Stimulated activated CD4-positive, alpha-beta T cell treated with anti-CD3 and anti-CD28 coated beads, Interleukin-2, amount 100 ng/mL, for 4 hours (primary cell): ENCODE measurements around the gene MTMR12.

Experiments used
- DNase-seq: peaks from one replicate; pipeline ENCODE4 v3.0.0-alpha.2; 2020; ENCODE audit warnings: low read depth

The MTMR12 gene, protein sequence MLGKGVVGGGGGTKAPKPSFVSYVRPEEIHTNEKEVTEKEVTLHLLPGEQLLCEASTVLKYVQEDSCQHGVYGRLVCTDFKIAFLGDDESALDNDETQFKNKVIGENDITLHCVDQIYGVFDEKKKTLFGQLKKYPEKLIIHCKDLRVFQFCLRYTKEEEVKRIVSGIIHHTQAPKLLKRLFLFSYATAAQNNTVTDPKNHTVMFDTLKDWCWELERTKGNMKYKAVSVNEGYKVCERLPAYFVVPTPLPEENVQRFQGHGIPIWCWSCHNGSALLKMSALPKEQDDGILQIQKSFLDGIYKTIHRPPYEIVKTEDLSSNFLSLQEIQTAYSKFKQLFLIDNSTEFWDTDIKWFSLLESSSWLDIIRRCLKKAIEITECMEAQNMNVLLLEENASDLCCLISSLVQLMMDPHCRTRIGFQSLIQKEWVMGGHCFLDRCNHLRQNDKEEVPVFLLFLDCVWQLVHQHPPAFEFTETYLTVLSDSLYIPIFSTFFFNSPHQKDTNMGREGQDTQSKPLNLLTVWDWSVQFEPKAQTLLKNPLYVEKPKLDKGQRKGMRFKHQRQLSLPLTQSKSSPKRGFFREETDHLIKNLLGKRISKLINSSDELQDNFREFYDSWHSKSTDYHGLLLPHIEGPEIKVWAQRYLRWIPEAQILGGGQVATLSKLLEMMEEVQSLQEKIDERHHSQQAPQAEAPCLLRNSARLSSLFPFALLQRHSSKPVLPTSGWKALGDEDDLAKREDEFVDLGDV

DNA sequence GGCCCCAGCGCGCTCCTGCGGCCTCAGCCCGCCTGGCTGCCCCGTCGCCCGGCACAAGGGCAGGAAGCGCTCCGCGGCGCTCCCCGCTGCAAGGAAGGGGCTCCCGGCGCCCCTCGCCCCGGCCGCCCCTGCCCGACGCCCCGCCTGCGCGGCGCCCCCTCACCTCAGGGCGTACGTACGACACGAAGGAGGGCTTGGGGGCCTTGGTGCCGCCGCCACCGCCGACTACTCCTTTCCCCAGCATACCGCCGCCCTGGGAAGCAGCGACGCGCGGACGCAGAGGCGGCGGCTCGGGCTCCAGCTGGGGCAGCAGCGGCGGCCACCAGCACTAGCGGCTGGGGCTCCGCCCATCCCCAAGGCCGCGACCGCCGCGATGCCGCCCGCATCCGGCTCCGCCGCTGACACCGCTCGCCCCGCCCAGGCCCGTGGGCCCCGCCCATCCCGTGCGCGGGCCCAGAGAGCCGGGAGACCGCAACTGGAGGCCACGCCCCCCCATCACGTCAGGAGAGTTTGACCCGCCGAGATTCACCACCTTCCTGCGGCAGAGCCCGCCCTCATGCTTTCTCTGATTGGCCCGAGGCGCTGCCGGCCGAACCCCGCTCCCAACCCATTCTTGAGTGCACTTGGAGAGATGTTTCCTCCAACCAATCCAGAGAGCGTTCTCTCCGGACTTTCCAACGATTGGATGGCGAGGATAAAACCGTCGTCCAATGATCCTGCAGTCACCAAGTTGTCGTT lies at the start of gene MTMR12:
Gene MTMR12 (minus strand): TSS at position 345 of the 738 bp plus-strand sequence. CDS start 101 bp downstream, at position 244.
- peak; percentile 99 for DNase-seq

DNA sequence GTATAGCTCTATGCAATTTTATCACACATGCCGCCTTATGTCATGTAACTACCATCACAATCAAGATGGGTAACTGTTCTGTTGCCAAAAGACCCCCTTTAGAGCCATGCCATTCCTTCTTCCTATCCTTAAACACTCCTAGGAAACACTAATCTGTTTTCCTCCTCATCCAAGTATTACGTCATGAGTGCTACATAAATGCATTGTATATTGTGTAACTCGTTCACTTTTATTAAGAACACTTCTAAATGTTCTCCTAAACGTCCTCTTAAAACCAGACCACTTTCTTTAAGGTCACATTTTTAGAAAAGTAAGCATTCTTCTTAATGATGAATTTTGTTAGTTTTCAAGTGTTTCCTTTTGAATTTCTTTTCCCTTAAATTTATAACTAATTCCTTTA lies 49.8 kb upstream of the MTMR12 start:
- DNase-seq = no peak

DNA sequence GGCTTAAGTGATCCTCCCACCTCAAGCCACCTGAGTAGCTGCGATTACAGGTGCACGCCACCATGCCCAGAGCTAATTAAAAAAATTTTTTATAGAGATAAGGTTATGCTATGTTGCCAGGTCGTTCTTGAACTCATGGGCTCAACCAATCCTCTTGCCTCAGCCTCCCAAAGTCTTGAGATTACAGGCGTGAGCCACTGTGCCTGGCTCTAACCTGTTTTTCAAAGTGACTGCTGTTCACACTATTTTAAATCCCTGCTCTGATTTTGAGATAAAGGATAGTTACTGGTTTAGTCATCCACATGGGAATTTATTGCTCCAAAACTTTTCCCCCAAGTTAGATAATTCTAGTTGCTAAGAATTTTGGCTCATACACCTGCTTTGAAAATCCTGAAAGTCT lies 48.2 kb upstream of the MTMR12 start:
- no peak for DNase-seq

DNA sequence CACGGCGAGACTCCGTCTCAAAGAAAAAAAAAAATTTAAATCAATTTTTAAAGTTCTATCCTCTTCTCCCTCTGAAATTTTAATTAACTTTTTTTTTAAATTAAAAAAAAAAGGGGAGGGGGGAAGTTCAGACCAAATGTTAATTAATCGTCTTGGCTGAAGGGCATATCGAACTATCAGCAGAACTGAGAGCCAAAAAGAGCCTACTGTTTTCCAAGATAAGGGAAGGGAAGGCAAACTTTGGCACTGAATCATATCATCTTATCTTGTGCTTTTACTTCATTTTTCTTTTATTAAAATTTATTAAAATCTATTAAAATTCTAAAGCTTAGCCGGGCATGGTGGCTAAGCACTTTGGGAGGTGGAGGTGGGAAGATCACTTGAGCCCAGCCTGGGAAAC lies 45.9 kb upstream of the MTMR12 start:
- DNase-seq = no peak

DNA sequence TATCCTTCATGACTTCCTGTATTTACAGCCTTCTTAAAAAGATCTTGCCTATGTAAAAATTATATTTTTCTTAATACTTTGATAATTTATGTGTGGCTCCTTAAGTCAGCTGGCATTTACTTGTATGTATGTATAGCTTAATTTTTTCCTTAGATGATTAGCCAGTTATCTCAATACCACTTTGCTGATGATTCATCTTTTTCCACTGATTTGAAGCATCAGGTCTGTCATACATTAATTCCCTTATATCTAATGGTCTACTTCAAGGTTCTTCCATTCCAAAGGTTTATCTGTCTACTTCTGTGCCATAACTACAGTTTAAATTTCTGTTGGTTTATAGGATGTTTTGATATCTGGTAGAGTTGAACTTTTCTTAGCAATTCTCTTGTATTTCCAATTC lies 44.9 kb upstream of the MTMR12 start:
- DNase-seq = no peak

DNA sequence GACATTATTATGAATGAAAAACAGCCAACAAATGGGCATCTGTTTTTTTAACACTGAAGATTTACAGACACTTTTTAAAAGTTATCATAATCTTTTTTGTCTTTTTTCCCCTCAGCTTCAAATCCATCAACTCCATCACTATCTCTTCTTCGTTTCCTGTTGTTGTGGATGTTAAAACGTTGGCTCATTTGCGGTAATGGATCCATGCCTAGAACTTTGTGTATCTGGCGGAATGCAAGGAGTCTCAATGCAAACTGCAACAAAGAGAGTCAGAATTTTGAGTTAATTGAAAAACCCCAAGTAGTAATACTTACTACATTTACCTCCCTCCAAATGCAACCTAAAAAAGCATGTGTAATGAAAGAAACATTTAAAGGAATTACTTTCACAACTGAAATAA lies 42.9 kb upstream of the MTMR12 start:
- no peak for DNase-seq

DNA sequence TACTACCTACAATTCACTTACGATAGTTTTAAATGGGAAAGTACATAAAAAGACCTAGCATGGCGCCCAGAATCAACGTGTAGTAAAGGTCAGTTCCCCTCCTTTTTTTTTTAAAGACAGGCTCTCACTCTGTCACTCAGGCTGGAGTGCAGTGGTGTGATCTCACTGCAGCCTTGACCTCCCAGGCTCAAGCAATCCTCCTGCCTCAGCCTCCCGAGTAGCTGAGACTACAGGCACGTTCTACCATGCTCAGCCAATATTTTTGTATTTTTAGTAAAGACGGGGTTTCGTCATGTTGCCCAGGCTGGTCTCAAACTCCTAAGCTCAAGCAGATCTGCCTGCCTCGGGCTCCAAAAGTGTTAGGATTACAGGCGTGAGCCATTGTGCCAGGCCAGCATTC lies 40.7 kb upstream of the MTMR12 start:
- no peak for DNase-seq

DNA sequence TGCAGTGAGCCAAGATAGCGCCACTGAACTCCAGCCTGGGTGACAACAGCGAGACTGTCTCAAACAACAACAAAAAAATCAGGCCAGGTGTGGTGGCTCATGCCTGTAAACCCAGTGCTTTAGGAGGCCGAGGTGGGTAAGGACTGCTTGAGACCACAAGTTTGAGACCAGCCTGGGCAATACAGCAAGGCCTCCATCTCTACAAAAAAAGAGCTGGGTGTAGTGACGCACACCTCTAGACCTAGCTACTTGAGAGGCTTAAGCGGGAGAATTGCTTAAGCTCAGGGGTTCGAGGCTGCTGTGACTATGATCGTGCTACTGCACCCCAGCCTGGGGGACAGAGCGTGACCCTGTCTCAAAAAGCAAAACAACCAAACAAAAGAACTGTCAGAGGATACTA lies 39.9 kb upstream of the MTMR12 start:
- no peak for DNase-seq

DNA sequence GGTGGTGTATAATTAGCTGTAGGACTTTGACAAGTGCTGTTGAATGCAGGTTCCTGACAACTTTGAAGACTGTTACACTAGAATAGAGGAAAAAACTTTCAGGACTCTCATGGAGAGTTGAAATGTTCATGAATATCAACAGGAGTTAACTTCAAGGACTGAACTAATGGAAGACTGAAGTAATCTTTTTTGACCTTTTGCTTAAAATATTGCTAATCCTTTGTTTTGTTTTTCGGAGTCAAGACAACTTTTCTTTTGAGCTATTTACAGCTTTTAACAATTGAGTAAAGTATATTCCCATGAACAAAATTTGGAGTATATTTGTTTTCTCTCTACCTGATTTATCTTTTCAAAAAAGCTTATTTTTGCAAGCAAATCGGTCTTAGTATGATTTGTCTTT lies 34.1 kb upstream of the MTMR12 start:
- DNase-seq = no peak

DNA sequence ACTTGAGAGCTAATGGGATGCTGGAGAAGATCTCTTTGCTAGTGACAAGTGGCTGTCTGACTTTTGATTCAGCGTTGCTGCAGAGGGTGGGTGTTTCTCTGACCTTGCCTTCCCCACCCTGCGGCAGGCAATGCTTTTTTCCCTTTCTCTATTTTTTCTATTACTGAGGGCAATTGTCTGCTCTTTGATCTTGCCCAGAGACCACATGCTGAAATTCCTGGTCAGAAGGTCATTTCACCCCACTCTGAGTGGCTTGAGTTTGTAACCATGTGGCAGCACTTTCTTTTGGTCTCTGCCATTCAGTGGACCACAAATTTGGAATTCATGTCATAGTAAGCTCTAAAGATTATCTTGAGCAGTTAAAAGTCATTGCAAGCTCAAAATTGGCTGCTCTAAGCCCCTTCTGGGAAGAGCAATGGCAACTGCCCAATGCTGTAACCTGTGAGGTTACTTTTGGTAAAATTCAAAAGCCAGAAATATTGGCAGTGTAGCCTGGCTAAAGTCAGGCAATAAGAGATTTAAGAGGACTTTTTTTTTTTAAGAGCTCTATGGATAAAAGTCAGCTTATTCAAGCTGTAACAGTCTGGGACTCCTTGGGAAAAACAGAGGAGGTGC lies 30.4 kb upstream of the MTMR12 start:
- no peak for DNase-seq

DNA sequence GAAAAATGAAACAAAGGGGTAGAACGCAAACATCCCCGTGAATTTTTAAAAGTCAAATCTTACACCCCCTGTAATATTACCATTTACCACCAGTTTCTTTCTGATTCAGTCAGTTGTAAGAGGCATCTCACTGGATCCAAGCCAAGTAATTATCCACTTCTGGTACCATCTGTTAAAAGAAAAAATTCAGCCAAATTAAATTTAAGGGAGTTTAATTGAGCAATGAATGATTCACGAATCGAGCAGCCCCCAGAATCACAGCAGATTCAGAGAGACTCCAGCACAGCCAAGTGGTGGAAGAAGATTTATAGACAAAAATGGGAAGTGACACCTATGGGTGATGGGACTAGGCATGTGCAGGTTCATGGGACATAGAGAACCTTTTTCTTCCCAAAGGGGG lies 29.9 kb upstream of the MTMR12 start:
- DNase-seq = no peak

DNA sequence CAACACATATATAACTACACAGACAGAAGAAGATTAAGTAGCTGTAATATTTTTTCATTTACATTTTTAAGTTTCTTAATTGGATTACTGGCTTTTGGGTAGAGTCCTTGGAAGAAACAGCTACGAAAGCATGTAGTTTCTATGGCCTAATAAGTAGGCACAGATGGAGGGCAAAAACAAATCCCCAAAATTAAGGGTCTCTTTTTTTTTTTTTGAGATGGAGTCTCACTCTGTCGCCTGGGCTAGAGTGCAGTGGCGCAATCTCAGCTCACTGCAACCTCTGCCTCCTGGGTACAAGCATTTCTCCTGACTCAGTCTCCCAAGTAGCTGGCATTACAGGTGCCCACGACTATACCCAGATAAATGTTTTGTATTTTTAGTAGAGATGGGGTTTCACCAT lies 27.1 kb upstream of the MTMR12 start:
- no peak for DNase-seq

DNA sequence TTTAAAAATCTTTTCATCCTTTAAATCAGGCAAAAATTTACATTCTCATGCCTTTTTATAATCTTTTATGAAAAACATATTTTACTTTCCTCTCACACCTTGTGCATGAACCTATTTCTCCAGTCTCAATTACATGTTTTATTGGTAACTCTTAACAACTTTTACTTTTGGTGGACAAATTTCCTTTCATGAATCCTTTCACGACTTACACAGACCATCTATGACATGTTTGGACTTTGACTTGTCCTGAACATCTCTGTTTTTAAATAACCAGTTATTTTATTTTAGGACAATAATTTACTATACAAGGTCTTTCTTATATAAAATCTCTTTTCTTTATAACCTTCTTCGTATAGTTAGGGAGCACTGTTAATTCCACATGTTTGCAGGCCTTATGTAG lies 26.5 kb upstream of the MTMR12 start:
- no peak for DNase-seq

DNA sequence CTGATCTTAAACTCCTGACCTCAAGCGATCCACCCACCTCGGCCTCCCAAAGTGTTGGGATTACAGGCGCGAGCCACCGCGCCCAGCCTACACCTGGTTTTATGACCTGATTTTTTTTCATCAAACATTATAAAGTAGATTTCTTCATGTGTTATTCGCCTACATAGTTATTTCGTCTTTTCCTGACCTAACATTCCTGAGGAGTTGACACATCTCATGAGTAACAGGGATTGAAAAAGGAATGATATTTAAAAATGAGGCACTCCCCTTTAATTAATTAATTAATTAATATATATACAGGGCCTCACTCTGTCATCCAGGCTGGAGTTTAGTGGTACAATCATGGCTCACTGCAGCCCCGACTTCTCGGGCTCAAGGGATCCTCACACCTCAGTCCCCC lies 20.2 kb upstream of the MTMR12 start:
- no peak for DNase-seq

DNA sequence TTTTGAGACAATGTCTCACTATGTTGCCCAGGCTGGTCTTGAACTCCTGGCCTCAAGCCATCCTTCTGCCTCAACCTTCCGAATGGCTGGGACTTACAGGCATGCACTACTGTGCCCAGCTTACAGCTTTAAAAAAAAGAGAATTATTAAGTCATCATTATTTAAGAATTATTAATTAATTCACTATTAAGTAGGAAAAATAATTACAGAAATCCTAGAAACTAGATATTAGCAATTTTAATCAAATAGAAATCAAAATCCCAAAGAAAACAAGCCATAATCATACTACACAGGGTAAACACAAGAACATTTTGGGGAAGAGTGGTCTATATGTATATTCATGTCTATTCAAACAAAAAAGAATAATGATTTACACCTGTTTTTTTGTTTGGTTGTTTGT lies 19.6 kb upstream of the MTMR12 start:
- no peak for DNase-seq

DNA sequence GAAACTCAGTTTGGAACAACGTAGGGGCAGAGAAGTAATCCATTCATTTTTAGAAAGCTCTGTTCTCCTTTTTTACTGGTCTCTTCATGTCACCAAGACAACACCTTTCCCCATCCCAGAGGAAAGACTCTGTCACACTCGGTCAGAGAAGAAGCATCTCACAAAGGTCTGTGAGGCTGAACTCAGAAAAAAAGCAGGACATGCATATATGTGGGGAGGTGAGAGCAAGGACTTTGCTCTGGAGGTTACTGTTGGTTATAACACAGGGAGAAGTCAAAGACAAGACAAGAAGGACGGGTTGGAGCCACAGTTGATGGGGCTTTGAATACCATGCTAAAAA lies 19.2 kb upstream of the MTMR12 start:
- DNase-seq = no peak

DNA sequence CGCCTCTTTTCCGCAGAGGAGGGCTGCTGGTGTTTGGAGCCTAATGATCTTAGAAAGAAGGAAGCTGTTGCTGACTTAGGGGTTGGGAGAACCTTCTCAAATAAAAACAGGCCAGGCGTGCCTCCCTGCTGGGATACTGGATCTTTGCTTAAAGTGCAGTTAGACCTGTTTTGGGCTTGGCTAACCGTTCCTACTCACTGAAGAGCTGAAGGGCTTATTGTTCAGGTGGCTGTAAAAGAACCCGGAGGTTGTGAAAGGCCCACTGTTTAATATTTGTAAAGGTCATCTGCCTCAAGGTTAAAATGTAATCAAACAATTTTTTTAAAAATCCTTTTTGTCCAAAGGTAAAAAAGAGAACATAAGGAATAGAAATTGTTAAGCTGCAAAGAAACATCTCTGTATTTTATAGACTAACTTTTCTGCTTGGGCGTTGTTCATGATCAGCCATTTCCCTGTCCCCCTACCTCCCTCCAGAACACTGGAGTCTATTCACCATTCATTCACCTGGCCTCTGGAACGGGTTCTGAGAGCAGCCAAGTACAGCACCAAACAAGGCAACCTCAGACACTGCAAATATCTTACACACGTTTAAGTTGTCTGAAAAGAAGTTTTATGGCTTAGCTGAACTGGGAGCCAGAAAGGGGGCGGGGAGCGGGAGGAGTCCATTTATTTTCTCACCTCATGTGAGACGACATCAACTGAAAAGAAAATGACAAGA lies 18.6 kb upstream of the MTMR12 start:
- no peak for DNase-seq

DNA sequence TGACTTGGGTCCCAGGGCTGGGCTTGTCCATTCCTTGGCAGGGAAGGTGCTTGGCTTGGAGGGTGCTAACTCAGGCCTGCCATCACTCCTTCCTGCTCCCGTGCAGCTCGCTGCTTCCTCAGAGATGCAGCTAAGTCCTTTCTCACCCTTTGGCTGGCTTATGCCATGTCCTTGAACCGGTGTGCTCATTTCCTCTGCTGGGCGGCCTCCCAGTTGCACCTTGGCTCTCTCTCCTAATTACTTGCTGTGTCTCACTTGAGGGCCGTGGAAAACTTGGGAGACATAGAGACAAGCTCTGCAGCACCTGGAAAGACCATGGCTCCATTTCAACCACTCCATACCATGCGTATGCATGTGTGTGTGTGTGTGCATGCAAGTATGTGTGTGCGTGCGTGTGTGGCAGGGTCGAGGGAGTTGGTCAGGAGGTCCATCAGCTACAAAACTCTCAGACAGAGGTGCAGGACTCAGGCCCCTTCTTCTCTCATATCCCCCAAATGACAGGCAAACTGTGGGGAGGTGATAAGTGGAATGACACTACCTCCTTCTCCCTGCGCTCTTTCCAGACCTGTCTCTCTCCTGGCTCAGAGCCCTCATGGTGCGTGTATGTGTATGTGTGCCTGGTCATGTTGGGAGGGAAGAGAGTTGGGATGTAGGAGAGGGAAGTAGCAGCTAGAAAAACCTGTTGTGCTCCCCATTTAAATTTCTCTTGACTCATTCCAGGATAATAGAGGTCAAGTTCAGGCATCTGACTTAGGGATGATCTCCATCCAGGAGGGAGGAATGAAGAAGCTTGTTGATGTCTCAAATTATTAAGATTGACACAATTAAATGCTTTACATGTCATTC lies 17.6 kb upstream of the MTMR12 start:
- DNase-seq = no peak

DNA sequence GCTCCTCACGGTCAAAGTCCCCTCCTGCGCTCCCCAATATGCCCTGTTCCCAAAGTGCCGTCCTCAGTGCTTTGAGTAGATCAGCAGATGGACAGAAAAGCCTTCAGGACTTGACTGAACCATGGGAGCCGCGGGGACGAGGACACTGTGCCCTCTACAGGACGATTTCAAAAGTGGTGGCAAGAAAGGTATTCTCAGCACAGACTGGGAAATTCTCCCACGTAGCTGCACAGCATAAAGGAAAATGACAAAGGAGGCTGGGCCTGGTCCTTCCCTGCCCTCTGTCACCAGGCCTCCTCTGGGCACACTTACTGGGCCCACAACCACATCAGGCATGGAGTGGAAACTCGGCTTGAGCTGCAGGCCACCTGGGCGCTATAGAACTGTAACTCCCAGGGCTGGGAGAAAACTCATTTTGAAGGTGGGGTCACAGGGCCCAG lies 16.7 kb upstream of the MTMR12 start:
- peak; percentile 27 for DNase-seq

DNA sequence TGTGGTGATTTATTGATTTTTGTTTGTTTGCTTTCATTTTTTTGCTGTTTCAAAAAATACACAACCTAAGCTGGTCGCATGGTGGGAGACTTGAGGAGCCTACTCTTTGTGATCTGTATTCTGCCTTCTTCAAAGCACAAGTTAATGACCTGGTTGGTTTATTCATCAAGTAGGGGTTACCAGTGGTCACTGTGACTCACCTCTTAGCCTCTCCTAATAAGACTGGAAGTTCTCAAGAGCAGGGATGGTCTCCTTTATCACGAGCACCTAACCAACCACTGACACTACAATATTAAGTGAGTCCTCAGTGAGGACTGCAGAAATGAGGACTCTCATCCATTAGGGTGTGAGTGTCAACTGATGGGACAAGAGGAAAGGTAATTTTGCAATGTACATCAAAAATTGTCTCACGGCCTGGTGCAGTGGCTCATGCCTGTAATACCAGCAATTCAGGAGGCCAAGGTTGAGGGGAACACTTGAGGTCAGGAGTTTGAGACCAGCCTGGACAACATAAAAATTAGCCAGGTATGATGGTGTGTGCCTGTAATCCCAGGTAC lies 13.6 kb upstream of the MTMR12 start:
- DNase-seq = no peak

DNA sequence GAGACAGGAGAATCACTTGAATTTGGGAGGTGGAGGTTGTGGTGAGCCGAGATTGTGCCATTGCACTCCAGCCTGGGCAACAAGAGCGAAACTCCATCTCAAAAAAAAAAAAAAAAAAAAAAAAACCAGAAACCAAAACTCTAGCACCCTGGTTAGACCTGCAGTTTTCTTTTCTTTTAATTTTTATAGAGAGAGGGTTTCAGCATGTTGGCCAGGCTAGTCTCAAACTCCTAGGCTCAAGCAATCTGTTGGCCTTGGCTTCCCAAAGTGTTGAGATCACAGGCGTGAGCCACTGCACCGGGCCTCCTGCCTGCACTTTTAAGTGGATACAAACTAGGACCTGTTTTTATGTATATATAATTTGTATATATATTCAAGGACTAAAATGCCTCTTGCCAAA lies 12.9 kb upstream of the MTMR12 start:
- no peak for DNase-seq
